HG03045 (cell line): ENCODE measurements around the gene TGIF1.
"Not testable (repeated sequence)": the region's sequence is repeated elsewhere in the genome, so short reads cannot be mapped to it uniquely, and the experiment has no call there.

Experiments
- ATAC-seq: cut with Tn5 transposase; IDR thresholded peaks from one replicate; pipeline ENCODE4 v1.9.1; 2021; ENCODE audit warnings: mild to moderate bottlenecking, moderate library complexity; ENCODE audit not compliant: unreplicated experiment

Gene TGIF1

DNA sequence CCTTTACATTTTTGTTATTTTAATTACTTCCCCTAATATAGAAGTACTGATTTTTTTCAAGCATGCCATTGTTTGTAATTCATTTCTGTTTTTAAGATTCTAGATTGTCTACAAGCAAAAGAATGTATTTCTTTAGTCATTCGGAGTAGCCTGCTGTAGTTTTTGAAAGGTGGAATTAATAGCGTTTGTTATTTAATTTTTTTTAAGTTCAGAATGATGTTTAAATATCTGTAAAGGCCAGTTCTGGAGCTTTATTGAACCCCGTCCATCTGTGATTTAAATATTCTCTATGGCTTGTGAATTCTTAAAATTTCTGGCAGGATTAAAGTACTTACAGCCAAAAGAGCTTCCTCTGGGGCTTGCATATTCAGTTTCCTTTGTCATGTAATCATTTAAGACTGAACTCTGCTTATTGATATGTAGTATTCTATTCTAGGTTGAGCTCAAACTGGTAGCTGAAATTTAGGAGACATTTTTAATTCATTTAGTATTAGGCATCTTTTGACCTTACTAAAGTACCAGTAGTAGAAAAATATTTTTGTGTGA lies 5.2 kb downstream of the TGIF1 start:
- ATAC-seq, result no peak

DNA sequence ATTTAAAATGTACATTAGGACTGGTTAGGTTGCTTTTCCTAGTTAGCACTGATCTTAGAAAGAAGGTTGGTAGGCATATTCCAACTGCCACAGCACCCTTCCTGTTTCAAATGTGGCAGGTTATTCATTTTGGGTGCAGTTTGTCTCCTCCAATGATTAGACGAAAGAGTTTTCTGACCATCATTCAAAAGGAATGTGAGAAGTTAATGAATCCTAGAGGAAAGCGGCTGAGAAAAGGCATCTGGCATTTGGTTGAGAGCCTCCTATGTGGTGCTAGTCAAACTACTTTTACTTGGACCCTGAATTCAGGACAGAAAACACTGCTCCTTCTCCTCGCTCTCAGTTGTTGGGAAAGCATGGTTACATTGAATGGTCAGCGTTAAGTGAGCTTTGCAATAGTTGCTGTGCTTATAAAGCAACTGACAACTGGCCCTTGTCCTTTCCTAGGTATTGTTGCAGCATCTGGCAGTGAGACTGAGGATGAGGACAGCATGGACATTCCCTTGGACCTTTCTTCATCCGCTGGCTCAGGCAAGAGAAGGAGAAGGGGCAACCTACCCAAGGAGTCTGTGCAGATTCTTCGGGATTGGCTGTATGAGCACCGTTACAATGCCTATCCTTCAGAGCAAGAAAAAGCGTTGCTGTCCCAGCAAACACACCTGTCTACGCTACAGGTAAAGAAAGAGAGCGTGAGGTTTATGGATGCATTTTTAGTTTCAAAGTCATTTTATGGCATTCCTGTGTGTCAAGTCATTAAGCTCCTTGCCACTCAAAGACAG lies 6.1 kb downstream of the TGIF1 start:
- ATAC-seq, result no peak

DNA sequence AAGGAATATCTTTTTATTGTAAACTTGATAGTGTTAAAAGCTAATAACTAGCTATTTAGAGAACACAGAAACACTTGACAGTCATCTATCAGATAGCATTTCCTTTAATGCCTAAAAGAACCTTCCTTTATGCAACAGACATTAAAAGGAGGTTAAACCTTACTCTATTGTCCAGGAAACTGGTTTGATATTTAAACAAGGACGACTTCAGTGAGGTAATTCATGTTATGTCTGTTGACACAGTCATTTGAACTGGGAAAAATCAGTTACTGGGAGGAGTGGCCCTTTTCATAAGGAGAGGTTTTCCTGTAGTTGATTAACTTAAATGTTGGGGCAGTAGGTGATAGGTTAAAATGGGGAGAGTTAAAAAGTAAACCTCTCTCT lies 6.7 kb downstream of the TGIF1 start:
- no peak for ATAC-seq

DNA sequence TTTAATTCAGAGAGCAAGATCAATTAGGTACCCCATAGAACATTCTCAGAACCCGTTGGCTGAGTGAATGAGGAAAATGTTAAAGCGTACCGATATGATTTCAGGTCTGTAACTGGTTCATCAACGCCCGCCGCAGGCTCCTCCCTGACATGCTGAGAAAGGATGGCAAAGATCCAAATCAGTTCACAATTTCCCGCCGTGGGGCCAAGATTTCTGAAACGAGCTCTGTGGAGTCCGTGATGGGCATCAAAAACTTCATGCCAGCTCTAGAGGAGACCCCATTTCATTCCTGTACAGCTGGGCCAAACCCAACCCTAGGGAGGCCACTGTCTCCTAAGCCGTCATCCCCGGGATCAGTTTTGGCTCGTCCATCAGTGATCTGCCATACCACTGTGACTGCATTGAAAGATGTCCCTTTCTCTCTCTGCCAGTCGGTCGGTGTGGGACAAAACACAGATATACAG lies 7.3 kb downstream of the TGIF1 start:
- no peak for ATAC-seq

DNA sequence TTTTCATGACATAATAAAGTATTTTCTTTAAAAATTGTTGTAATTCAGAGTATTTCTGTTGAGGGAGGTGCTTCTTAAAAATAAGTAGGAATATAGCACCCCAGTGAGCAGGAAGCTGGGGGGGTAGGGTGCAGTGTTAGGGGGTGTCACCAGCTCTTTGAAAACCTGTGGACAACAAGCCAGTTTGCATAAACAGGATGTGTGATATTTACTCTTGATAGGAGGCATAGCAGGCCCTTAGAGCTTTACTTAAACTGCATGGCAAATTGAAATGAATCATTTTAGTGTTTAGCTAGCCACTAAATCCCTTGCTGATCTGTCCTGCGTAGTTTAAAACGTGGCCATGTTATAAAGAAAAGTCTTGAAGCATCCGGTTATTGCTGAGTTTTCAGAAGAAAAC lies 8.4 kb downstream of the TGIF1 start:
- no peak for ATAC-seq

DNA sequence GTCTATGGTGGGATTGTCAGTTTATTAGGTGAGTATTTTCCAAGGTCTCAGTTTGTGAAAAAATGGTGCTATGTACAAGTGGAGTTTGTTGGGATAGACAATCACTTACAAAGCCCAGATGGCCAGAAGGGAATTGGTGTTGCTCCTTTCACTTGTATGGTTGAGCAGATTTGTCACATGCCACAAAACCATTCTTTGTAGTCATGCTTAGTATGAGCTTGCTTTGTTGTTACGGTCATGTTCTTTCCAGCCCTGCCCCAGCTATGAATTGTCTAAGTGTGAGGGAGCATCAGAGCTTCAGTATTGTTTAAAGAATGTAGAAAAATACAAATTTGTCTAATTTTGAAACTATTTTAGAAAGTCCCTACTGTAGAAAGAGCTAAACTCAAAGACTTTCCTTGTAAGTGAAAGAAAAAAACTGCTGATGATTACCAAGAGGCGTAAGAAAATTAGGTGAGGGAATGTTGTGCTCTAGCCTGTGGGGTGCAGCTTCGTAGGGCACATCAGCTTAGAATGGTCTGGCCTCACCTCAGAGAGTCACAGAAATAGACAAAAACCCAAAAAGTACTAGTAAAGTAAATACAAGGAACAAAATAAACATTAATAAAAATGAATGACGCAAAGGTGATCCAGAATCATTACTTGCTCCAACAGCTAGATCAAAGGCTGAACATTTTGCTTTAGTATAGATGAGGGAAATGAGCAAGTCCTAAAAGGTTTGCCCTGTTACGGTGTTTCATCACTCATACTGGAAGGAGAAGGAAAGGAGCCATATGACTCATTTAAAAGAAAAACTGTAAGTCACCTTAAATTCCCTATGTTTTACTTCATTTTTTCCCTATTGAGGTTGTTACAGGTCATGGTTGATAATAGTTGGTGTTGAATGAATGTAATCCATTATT lies 9.2 kb downstream of the TGIF1 start:
- ATAC-seq, result no peak

DNA sequence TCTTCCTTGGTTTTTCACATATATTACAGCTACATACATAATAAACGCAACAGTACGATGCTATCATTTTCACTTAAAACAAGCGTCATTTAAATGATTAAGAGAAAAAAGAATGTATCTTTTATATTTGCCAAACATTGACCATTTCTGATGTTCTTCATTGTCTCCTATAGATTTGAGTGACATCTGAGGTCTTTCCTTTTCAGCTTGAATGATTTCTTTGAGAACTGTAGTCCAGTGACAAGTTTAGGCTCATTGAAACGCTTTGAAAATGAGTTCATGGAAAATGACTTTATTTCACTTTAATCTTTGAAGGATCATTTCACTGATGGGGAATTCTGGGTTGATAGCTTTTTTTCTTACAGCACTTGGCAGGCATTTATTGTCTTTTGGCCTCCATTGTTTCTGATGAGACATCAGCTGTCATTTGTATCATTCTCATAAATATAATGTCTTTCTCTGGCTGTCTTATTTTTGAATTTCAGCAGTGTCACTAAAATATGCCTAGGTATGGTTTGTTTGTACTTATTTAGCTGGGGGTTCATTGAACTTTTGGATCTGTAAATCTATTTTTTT lies 10.9 kb downstream of the TGIF1 start:
- ATAC-seq, result no peak

DNA sequence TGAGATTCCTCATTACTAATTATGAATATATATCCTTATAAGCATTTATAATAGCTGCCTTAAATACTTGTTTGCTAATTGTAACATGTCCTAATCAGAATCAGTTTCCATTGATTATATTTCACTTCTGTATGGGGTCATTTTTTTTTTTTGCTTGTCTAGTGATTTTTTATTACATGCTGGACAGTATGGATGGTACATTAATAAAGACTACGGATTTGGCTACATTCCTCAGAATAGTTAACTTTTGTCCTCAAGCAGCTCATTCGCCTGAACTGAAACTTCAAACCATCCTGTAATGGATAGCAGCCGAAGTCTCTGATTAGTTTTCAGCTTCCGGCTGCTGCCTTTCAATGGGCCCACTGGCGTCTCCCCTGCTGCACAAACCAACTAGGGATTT lies 11.7 kb downstream of the TGIF1 start:
- ATAC-seq, result no peak

DNA sequence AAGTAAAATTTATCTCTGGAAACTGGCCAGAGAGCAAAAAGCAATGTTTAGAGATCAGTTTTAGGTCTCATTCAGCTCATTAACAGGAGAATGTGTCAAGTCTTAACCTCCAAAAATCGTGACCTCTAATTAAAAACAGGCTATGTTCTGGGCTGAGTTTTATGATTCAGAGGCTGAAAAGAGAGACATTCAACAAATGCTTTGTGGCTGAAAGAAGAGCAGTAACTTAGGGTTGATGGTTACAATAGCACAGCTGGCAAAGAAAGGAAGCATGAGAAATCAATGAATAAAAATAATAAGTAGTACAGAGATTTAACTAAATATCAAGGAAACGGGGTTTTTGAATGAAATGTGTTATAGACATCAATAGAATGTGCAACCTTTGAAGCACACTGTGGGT lies 13.1 kb downstream of the TGIF1 start:
- no peak for ATAC-seq

DNA sequence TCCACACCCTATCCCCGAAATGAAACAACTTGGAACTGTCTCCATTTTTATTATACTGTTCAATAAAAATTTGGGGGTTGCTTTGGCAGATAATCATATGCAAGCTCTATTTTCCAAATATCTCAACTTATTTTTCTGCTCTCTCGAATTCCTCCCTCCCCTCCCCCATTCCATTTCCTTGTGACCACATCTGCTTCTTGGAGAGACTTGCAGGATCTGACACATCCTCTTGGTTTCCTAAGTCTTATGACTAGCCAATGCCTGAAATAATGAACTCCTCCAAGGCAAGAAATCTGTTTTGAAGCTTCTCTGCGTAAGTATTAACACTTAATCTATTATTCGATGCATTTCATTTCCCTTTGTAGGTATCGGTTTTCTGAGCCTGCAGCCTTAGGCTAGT lies 16.1 kb downstream of the TGIF1 start:
- no peak for ATAC-seq

DNA sequence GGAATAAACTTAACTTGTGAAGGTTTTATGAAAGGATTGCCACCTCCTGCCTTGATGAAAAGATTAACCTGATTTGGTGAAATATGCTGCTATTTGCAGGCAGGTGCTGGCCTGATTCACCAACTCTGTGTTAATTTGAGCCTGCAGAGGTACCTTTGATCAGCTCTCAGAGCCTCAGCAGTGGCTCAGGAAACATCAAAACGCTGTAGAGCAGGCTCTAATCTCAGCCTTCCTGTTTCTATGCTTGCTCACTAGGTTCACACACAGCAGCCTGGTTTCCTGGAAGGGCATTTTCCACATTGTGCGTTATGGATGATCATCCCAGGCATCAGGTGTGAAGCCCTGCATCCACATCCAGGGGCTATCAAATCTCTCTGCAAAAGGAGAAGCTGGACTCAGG lies 16.9 kb downstream of the TGIF1 start:
- no peak for ATAC-seq

DNA sequence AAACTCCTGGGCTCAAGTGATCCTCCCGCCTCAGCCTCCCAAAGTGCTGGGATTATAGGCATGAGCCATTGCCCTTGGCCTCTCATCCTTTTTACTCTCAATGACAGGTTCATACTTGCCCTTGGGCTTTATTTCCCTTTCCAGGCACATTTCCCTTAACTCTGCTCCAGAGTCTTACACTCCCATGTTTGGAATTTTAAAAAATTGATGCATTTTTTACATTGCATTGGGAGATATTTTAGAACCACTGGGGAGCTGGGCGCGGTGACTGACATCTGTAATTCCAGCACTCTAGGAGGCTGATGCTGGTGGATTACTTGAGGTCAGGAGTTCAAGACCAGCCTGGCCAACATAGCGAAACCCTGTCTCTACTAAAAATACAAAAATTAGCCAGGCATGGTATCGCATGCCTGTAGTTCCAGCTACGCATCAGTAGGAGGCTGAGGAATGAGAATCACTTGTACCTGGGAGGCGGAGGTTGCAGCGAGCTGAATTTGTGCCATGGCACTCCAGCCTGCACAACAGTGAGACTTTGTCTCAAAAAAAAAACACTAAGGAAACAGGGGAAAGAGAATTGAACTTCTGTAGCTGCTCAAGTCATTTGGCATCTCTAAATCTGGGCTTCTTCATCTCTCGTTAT lies 18.2 kb downstream of the TGIF1 start:
- no peak for ATAC-seq

DNA sequence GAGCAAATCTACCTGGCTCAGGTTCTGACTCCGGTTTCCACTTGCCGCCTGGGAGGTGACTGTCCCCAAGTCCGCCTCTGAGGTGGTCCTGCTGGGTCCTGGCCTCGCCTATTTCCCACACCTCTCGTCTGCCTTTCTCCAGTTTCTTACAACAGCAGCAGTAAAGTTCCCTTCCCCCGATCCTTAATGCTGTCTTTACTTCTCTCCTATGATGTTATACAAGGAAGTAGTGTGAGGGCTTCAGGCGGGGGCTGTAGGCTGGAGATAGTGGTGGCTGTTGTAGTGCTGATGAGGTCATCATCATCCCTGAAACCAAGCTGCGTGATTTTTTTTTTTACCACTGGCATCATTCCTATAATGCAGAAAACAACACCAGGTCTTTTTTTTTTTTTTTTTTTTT lies 18.9 kb downstream of the TGIF1 start:
- ATAC-seq, result no peak

DNA sequence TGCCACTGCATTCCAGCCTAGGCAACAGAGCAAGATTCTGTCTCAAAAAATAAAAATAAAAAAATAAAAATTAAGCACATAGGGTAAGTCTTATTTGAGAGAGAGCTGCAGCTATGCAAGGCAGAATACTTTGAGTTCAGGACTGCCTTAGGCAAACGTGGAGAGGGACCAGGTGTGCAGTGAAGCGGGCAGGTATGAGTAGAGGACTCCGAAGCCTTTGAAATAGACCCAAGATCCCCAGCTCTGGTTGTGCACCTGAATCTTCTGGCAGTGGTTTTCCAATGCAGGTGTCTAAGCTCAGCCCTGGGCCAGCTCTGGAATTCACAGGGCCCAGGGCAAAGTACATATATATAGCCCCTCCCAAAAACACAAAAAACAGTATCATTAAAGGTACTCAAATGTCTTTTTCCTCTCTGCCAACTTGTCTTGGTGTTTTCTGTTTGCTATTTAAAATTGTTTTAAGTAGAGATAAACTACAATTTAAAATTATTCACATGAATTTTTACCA lies 21.2 kb downstream of the TGIF1 start:
- no peak for ATAC-seq

DNA sequence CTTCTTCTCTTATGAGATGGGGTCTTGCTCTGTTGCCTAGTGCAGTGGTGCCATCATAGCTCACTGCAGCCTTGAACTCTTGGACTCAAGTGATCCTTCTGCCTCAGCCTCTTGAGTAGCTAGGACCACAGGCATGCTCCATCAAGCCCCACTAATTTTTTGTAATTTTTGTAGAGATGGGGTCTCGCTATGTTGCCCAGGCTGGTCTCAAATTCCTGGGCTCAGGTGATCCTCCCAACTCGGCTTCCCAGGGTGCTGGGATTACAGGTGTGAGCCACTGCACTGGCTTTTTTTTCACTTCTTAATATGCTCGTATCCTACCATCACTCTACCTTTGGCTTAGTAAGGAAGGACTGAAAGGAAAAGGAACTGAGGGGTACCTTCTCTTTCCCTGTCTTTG lies 22.1 kb downstream of the TGIF1 start:
- ATAC-seq, result not testable (repeated sequence)

DNA sequence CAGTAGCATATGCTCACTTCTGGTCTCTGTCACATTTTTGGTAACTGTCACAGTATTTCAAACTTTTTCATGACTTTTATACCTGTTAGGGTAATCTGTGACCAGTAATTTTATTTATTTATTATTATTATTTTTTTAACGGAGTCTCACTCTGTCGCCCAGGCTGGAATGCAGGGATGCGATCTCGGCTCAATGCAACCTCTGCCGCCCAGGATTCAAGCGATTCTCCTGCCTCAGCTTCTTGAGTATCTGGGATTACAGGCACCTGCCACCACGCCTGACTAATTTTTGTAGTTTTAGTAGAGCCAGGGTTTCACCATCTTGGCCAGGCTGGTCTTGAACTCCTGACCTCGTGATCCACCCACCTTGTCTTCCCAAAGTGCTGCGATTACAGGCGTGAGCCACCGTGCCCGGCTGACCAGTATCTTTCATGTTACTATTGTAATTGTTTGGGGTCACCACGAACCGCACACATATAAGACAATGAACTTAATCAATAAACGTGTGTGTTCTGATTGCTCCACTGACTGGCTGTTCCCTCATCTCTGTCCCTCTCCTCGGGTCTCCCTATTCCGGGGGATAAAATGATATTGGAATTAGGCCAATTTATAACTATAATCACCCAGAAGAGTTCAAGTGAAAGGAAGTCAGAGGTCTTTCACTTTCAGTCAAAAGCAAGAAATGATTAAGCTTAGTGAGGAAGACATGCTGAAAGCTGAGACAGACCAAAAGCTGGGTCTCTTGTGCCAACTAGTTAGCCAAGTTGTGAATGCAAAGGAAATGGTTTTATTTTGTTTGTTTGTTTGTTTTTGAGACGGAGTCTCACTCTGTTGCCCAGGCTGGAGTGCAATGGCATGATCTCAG lies 22.9 kb downstream of the TGIF1 start:
- no peak for ATAC-seq

DNA sequence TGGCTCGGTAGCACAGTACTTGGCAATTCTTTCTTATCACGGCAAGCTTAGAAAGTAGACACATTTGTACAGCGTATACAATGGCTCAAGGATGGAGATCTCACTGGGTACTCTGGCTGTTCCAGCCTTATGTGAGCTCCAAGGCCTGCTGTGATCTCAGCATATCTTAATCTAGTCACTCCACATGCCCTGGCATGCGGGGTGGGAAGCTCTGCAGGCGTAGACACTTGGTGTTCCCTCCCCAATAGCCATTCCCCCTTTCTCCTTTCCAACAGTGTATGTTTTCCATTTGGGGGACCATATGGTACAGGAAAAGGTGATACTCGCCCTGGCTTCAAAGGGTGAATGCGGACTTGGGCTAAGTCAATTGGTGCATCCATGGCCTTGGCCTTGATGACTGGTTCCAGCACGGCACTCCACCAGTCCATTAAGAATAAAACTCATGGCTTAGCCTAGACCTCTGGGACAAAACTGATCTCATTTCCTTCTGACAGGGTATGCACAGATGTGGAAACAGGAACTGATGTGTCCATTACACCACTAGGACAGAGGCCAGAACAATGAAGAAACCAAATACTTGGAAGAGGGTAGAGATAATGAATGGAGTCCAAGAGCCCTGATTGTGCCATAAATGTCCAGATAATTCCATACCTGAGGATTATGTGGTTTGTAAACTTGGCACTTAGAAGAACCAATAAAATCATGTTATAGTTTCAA lies 28.4 kb downstream of the TGIF1 start:
- no peak for ATAC-seq

DNA sequence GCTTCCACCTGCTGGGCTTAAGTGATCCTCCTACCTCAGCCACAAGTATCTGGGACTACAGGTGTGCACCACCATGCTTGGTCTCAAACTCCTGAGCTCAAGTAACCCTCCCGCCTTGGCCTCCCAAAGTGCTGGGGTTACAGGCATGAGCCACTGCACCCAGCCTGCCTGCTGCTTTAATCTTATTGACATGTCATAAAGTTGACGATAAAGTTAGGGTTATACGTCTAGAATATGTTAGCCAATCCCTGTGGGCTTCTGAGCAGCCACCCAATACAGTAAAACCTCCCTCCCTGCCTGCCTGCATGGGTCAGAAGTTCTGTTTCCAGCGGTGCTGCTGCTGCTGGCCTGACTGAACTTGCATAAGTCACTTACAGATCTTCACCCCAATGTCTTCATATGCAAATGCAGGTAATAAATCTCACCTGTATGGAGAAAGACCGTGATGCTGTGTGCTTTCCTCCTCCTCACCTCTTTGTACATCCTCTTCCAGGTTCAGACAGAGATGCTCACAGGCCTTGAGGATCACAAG lies 30.1 kb downstream of the TGIF1 start:
- ATAC-seq, result no peak
